ENCODE measurements around the gene C10orf90. TPM values are rescaled to one million over a fixed set of nuclear protein-coding genes. Genes with fewer than 3 reads are reported as not detected.

Gene C10orf90
- total RNA-seq, 4 donors from 2014 or later = not detected

GRCh38 chr10:126576336-126576735 lies 94.2 kb downstream of the C10orf90 start:
- DNase-seq = no peak
- H3K27me3 ChIP-seq = no peaks in the 10 kb centered on the region
- H3K27ac ChIP-seq = no peak overlapping the region
- H3K36me3 ChIP-seq = no peaks in the 10 kb centered on the region
- H3K4me1 ChIP-seq = no peaks in the 10 kb centered on the region
- H3K9me3 ChIP-seq = no peaks in the 10 kb centered on the region
- H3K4me3 ChIP-seq = no peak overlapping the region
- TF ChIP-seq POLR2A (IDR thresholded peaks at IDR 0.05) (no peak), CTCF (IDR thresholded peaks at IDR 0.05) (no peak)

- no peaks in the 10 kb centered on the region for H3K27me3 ChIP-seq
- no peak for DNase-seq
- H3K27ac ChIP-seq = no peak overlapping the region
- no peak overlapping the region for H3K4me3 ChIP-seq
- no peak for TF ChIP-seq CTCF (IDR thresholded peaks at IDR 0.05)
- TF ChIP-seq POLR2A (IDR thresholded peaks at IDR 0.05) = no peak
- no peaks in the 10 kb centered on the region for H3K36me3 ChIP-seq
- no peaks in the 10 kb centered on the region for H3K4me1 ChIP-seq
- H3K9me3 ChIP-seq = no peaks in the 10 kb centered on the region
These were observed 99.6 kb downstream of the C10orf90 start for GRCh38 chr10:126570621-126571602.

- Histone ChIP-seq H3K27ac (no peak overlapping the region), H3K27me3 (no peaks in the 10 kb centered on the region), H3K9me3 (no peaks in the 10 kb centered on the region), H3K4me1 (no peaks in the 10 kb centered on the region), H3K36me3 (no peaks in the 10 kb centered on the region), H3K4me3 (no peak overlapping the region)
- DNase-seq = no peak
- TF ChIP-seq CTCF (IDR thresholded peaks at IDR 0.05) = no peak
- TF ChIP-seq POLR2A (IDR thresholded peaks at IDR 0.05) = no peak
These were observed 100.3 kb downstream of the C10orf90 start for GRCh38 chr10:126570245-126570570.

- no peak overlapping the region for H3K4me3 ChIP-seq
- H3K9me3 ChIP-seq = no peaks in the 10 kb centered on the region
- no peaks in the 10 kb centered on the region for H3K27me3 ChIP-seq
- no peaks in the 10 kb centered on the region for H3K4me1 ChIP-seq
- DNase-seq = no peak
- H3K36me3 ChIP-seq = no peaks in the 10 kb centered on the region
- no peak overlapping the region for H3K27ac ChIP-seq
- TF ChIP-seq CTCF (IDR thresholded peaks at IDR 0.05) = no peak
- TF ChIP-seq POLR2A (IDR thresholded peaks at IDR 0.05) = no peak
These were observed 100.8 kb downstream of the C10orf90 start for GRCh38 chr10:126569513-126570244.

GRCh38 chr10:126568809-126569385 lies 101.6 kb downstream of the C10orf90 start:
- no peak for TF ChIP-seq POLR2A (IDR thresholded peaks at IDR 0.05)
- TF ChIP-seq CTCF (IDR thresholded peaks at IDR 0.05) = no peak
- Histone ChIP-seq H3K27me3 (no peaks in the 10 kb centered on the region), H3K4me1 (no peaks in the 10 kb centered on the region), H3K9me3 (no peaks in the 10 kb centered on the region), H3K4me3 (no peak overlapping the region), H3K27ac (no peak overlapping the region), H3K36me3 (no peaks in the 10 kb centered on the region)
- DNase-seq = no peak

All from Peyer's patch (tissue), 4 donors.